Measurements from ENCODE around the gene CYP4A22. TPM values are rescaled to one million over a fixed set of nuclear protein-coding genes. Genes with fewer than 3 reads are reported as not detected.
"Not testable (repeated sequence)": the region's sequence is repeated elsewhere in the genome, so short reads cannot be mapped to it uniquely, and the experiment has no call there.

Gene CYP4A22
- total RNA-seq, 2 donors from 2014 or later = not detected

- Histone ChIP-seq H3K36me3 (no peaks in the 10 kb centered on the region), H3K27ac (no peak overlapping the region), H3K4me3 (no peak overlapping the region), H3K27me3 (no peaks in the 10 kb centered on the region), H3K9me3 (no peaks in the 10 kb centered on the region), H3K4me1 (no peaks in the 10 kb centered on the region)
- TF ChIP-seq, protein P1, sequence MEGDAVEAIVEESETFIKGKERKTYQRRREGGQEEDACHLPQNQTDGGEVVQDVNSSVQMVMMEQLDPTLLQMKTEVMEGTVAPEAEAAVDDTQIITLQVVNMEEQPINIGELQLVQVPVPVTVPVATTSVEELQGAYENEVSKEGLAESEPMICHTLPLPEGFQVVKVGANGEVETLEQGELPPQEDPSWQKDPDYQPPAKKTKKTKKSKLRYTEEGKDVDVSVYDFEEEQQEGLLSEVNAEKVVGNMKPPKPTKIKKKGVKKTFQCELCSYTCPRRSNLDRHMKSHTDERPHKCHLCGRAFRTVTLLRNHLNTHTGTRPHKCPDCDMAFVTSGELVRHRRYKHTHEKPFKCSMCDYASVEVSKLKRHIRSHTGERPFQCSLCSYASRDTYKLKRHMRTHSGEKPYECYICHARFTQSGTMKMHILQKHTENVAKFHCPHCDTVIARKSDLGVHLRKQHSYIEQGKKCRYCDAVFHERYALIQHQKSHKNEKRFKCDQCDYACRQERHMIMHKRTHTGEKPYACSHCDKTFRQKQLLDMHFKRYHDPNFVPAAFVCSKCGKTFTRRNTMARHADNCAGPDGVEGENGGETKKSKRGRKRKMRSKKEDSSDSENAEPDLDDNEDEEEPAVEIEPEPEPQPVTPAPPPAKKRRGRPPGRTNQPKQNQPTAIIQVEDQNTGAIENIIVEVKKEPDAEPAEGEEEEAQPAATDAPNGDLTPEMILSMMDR (IDR thresholded peaks at IDR 0.05) = no peak
- no peak for DNase-seq (ENCODE audit: low spot score)
Observed at GRCh38 chr1:47113178-47113577, 24.1 kb upstream of the CYP4A22 start.

DNA sequence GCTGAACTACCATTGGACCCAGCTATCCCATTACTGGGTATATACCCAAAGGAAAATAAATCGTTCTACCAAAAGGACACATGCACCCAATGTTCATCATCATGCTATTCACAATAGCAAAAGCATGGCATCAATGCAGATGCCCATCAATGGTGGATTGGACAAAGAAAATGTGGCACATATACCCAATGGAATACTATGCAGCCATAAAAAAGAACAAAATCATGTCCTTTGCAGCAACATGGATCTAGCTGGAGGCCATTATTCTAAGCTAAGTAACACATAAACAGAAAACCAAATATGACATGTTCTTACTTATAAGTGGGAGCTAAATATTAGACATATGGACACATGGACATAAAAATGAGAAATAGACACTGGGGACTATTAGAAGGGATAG is 16.2 kb upstream of the CYP4A22 start:
- DNase-seq (ENCODE audit: low spot score); H3K4me1 ChIP-seq; H3K27me3 ChIP-seq; H3K4me3 ChIP-seq; H3K27ac ChIP-seq; H3K36me3 ChIP-seq; H3K9me3 ChIP-seq: not testable (repeated sequence)

- not testable (repeated sequence) for H3K27ac ChIP-seq; H3K4me1 ChIP-seq; H3K9me3 ChIP-seq; H3K4me3 ChIP-seq; DNase-seq (ENCODE audit: low spot score); H3K27me3 ChIP-seq; H3K36me3 ChIP-seq
Observed at GRCh38 chr1:47124834-47125233, 12.4 kb upstream of the CYP4A22 start.

- not testable (repeated sequence) for H3K27me3 ChIP-seq; H3K36me3 ChIP-seq; DNase-seq (ENCODE audit: low spot score); H3K4me1 ChIP-seq; H3K27ac ChIP-seq; H3K9me3 ChIP-seq; H3K4me3 ChIP-seq
Observed at GRCh38 chr1:47126997-47127396, 10.2 kb upstream of the CYP4A22 start.

DNA sequence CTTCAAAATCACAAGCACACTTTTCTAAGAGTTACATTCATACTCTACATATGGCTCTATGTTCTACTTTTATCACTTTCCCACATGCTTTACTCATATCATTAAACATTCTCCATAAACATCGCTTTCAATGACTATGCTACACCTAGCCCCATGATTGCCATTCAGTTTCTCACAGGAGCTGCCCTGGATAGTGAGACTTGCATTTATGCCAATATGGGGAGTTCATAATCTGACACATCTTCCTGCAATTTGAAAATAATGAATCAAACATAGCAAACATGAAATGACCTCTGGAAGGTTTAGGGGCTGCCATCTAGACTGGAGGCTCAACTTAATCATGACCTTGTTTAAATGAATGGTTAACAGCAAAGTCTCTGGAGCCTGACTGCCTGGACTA is 9.0 kb upstream of the CYP4A22 start:
- Histone ChIP-seq H3K4me1 (no peaks in the 10 kb centered on the region), H3K9me3 (no peaks in the 10 kb centered on the region), H3K36me3 (no peaks in the 10 kb centered on the region), H3K27ac (no peak overlapping the region), H3K4me3 (no peak overlapping the region), H3K27me3 (no peaks in the 10 kb centered on the region)
- DNase-seq (ENCODE audit: low spot score) = no peak
- TF ChIP-seq, protein P1 (IDR thresholded peaks at IDR 0.05) = no peak

DNA sequence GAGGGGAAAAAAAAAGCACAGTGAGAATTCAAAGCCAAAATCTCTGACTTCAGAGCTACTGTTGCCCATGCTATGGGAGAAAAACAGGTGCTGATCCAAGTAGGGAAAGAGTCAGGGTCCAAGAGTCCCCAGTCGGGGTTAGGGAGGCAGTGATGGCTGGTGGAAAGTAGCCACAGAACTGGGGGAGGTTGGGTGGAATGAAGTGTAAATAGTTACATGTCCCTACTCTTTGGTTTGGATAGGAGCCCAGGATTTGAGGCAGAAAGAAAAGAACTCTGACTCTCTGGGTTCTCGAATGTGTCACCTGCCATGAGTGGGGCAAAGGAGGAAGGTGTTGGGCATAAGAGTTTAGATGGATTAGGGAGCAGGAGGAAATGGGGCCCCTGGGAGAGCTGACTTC is 8.4 kb upstream of the CYP4A22 start:
- not testable (repeated sequence) for H3K36me3 ChIP-seq; H3K9me3 ChIP-seq; H3K4me3 ChIP-seq; DNase-seq (ENCODE audit: low spot score); H3K27ac ChIP-seq; H3K27me3 ChIP-seq; H3K4me1 ChIP-seq

DNA sequence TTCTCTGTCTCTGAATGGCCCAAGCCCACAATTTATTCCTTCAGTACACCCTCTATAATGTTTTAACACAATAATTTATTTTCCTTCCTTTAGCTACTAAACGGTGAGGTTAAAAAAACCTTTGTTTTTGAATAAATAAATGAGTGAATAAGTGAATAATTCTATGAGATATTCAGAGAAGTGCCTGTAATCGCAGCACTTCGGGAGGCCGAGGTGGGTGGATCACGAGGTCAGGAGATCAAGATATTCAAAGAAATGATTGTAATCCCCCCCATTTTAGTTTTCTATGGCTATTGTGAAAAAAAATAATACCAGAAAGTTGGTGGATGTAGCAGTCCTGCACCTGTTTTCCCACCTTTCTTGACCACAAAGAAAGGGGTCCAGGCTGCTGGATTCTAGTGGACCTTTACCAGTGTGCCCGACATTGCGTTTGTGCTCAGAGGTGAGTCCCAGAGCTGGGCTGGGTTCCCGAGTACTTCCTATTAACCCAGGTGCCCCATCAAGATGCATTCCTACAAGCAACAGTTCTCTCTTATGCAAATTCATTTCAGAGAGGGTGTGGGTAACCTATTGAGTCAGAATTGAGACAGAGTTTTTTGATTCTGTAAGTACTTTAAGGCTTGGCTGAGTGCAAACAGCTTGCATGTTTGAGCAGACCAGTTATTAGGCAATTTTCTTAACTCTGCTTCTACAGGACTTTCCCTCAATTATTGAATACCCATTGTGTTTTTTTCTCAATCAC is 7.6 kb upstream of the CYP4A22 start:
- H3K4me1 ChIP-seq; DNase-seq (ENCODE audit: low spot score); H3K9me3 ChIP-seq; H3K36me3 ChIP-seq; H3K27ac ChIP-seq; H3K4me3 ChIP-seq; H3K27me3 ChIP-seq: not testable (repeated sequence)

GRCh38 chr1:47132665-47133064 is 4.6 kb upstream of the CYP4A22 start:
- not testable (repeated sequence) for H3K4me1 ChIP-seq; H3K27me3 ChIP-seq; H3K27ac ChIP-seq; H3K9me3 ChIP-seq; H3K36me3 ChIP-seq; DNase-seq (ENCODE audit: low spot score); H3K4me3 ChIP-seq

GRCh38 chr1:47137925-47138615 is 829 bp downstream of the CYP4A22 start:
- Histone ChIP-seq H3K36me3 (no peaks in the 10 kb centered on the region), H3K9me3 (no peaks in the 10 kb centered on the region), H3K27ac (no peak overlapping the region), H3K4me3 (no peak overlapping the region), H3K4me1 (no peaks in the 10 kb centered on the region), H3K27me3 (no peaks in the 10 kb centered on the region)
- TF ChIP-seq, protein P1 (IDR thresholded peaks at IDR 0.05) = no peak
- DNase-seq (ENCODE audit: low spot score) = no peak

- not testable (repeated sequence) for H3K27ac ChIP-seq; H3K4me3 ChIP-seq; H3K9me3 ChIP-seq; H3K36me3 ChIP-seq; H3K4me1 ChIP-seq; DNase-seq (ENCODE audit: low spot score); H3K27me3 ChIP-seq
Observed at GRCh38 chr1:47140358-47140757, 3.1 kb downstream of the CYP4A22 start.

- not testable (repeated sequence) for H3K4me3 ChIP-seq; H3K27me3 ChIP-seq; H3K27ac ChIP-seq; H3K9me3 ChIP-seq; DNase-seq (ENCODE audit: low spot score); H3K36me3 ChIP-seq; H3K4me1 ChIP-seq
Observed at GRCh38 chr1:47143654-47144053, 6.4 kb downstream of the CYP4A22 start.

DNA sequence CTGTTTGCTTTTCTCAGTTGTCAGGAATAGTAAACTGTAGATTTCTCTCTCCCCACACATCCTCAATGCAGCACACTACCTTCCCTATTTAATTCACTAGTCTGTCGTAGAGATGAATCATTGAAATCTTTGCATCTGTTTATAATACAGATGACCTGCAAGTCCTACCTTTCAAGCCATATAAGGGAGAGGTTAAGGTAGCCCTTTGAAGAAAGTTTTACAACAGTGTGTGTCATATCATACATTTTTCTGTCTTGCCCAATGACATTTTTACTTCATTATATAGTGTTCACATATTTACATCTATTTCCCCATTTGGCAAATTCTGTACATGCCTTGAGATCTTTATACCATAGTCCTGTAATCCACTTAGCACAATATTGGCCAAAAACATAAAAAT is 9.3 kb downstream of the CYP4A22 start:
- not testable (repeated sequence) for H3K4me3 ChIP-seq; H3K27ac ChIP-seq; DNase-seq (ENCODE audit: low spot score); H3K27me3 ChIP-seq; H3K9me3 ChIP-seq; H3K4me1 ChIP-seq; H3K36me3 ChIP-seq

Data from right atrium auricular region (tissue), 2 donors.